Activated effector memory CD4-positive, alpha-beta T cell treated with Interleukin-2 at 50 U/mL for 16 hours (primary cell): ENCODE measurements around the gene OTOA.
"Not testable (repeated sequence)": the region's sequence is repeated elsewhere in the genome, so short reads cannot be mapped to it uniquely, and the experiment has no call there.

Source experiments
- DNase-seq: peaks from one replicate; pipeline ENCODE4 v3.0.0-alpha.2; 2020

The OTOA gene

DNA sequence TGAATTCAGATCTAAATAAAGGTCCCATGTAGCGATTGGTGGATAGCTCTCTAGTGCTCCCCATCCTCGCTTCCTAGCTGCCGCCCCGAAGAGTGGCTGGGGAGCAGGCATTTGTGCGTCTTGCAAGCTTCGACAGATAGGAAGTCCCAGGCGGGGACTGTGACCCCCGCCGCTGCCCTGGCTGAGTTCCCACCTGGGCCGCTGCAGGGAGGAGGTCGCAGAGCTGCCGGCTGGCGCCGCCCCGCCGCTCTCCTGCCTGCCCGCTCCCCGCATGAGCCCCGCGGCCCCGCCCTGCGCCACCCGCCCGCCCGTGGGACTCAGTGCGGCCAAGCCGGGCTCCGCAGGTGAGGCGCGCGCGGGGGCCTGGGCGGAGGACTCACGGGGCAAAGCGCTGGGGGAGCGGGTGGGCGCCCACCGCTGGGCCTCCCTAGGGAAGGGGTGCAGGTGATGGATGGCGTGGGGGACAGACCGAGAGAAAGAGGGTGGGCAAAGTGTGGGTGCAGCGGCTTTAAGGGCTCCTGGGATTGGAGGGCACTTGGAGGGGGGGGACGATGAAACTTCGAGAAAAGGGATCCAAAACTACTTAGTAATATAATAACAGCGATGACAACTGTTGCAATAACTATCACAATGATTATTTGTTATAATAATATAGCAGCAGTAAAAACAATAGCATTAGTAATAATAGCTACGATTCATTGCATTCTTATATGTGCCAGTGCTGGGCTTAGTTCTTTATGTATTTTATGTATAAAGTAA is at the start of gene OTOA:
OTOA (plus strand) TSS at position 80 of the 759 bp plus-strand sequence. CDS start 14,547 bp downstream, outside the sequence.
- no peak for DNase-seq

GRCh38 chr16:21614896-21615295 is 48.9 kb upstream of the OTOA start:
- no peak for DNase-seq

DNA sequence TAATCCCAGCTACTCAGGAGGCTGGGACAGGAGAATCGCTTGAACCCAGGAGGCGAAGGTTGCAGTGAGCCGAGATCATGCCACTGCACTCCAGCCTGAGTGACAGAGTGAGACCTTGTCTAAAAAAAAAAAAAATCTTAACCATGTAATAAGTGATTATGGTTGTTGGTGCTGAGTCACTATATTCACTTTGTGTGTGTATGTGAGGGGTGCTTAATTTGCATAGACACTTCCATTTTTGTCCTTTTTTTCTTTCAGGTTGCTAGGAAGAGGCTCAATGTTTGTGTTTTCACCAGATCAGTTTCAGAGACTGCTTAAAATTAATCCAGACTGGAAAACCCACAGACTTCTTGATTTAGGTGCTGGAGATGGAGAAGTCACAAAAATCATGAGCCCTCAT is 46.2 kb upstream of the OTOA start:
- DNase-seq, result no peak

GRCh38 chr16:21618281-21618680 is 45.5 kb upstream of the OTOA start:
- no peak for DNase-seq

- no peak for DNase-seq
Measured at GRCh38 chr16:21619765-21620425, 43.9 kb upstream of the OTOA start.

GRCh38 chr16:21620592-21620991 is 43.2 kb upstream of the OTOA start:
- DNase-seq, result no peak

GRCh38 chr16:21622545-21622944 is 41.2 kb upstream of the OTOA start:
- no peak for DNase-seq

DNA sequence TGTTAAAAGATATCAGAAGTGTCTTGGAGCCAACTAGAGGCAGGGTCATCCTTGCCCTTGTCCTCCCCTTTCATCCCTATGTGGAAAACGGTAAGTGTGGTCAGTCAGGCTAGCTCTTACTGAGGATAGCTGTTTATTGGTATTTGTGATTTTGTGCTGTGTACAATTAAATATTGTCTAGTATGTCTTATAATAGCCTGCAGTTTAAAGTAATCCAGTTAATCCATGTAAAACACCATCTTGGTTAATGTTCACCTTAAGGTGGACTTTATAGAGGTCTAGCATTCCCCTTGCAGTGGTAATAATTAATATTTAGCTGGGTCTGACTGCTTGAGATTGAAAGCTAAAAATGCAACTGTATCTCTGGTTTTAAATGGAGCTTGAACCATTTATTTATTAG is 38.7 kb upstream of the OTOA start:
- no peak for DNase-seq

DNA sequence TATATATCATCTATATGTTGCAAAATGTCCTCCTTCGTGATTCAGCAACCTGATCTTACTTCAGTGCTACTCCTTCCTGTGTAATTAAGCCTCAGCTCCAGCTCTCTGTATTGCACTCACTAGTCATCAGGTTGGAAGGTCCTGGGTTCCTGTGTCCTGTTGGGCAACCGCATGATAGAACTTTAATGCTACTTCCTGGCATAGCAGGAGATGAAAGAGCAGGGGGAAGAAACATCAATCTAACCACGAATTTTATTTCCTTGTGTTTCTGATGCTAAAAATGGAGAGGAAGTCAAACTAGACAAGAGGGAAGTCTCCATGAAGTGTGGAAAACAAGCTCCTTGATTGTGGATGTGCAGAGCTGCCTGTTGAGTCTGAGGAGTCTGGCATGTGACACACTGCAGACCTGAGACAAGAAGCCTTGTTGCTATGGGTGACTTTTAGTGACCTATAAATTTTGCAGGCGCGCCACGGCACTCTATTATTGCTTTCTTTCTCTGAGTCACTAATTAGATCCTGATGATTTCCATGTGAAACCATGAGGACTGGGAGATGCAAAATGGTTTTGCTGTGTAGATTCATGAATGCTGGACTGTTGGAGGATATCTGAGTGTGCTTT is 37.0 kb upstream of the OTOA start:
- no peak for DNase-seq

DNA sequence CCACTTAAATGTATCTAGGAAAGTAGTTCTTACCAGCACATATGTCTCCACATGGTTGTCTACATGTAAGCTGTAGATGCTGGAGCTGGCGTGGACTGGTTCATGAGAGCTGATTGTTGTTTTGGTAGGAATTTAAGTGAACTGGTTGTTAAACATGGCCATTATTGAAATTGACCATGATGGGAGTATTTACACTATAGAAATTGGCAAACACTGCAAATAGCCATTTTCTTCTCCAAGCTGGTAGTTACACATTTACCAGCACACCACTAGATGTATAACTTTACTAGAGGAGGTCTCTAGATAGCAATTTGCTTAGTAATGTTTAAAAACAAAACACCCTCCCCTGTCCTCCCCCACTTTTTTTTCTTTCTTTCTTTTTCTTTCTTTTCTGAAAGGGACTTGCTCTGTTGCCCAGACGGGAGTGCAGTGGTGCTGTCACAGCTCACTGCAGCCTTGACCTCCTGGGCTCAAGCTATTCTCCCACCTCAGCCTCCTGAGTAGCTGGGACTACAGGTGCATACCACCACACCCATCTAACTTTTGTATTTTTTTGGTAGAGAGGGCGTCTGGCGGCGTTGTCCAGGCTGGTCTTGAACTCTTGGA is 35.5 kb upstream of the OTOA start:
- no peak for DNase-seq

- no peak for DNase-seq
Measured at GRCh38 chr16:21628772-21629171, 35.0 kb upstream of the OTOA start.

DNA sequence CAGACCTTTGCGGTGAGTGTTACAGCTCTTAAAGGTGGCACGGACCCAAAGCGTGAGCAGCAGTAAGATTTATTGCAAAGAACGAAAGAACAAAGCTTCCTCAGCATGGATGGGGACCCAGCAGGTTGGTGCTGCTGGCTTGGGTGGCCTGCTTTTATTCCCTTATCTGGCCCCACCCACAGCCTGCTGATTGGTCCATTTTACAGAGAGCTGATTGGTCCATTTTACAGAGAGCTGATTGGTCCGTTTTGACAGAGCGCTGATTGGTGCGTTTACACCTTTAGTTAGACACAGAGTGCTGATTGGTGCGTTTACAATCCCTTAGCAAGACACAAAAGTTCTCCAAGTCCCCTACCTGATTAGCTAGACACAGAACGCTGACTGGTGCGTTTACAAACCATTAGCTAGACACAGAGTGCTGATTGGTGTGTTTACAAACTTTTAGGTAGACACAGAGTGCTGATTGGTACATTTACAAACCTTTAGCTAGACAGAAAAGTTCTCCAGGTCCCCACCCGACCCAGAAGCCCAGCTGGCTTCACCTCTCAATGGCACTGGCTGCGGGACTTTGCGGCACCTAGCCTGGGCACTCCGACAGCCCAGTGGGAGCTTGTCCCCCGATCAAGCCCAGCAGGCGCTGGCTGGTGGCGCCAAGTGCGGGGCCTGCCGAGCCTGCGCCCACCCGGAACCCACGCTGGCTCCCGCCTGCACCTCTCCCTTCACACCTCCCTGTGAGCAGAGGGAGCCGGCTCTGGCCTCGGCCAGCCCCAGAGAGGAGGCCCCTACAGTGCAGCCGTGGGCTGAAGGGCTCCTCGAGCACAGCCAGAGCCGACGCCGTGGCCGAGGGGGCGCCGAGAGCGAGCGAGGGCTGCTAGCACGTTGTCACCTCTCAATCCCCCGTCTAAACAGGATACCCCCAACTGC is 33.9 kb upstream of the OTOA start:
- DNase-seq, result not testable (repeated sequence)

DNA sequence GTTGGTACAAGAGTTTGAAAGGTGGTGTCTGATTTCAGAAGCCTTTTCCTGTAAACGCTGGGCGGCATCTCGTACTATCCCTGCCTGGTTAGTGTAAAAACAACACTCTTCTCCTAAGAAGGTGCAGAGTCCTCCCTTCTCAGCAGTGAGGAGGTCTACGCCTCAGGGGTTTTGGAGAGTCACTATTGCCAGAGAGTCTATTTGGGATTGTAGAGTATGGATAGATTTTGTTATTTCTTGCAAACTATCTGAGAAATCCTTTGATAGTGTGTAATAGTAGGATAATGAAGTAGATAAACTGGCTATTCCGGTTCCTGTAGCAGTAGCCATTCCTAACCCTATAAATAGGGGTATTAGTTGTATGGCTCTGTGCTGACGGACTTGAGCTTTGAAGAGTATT is 32.9 kb upstream of the OTOA start:
- not testable (repeated sequence) for DNase-seq

GRCh38 chr16:21631376-21631775 is 32.4 kb upstream of the OTOA start:
- not testable (repeated sequence) for DNase-seq

DNA sequence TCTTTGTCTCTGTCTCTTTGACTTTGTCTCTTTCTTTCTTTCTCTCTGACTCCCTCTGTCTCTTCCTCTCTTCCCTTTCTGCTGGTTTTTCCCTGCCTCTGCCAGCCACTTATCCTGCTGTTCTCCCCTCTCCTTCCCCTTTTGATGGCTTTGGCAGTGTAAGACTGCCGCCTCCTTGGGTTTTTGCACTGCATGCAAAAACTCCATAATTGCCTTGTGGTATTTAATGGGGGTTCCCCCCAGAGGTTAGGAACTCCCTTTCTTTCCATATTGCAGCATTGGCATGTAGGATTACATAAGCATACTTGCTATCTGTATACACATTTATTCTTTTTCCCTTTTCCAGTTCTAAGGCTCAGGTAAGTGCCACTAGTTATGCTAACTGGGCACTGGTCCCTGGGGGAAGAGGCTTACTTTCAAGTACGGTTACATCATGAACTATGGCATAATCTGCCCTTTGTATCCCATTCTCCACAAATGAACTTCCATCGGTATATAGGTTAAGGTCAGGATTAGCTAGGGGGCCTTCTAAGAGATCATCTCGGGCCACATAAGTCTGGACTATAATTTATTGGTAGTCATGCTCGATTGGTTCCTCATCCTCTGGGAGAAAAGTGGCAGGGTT is 31.7 kb upstream of the OTOA start:
- DNase-seq, result not testable (repeated sequence)

- DNase-seq, result no peak
Measured at GRCh38 chr16:21634216-21634615, 29.6 kb upstream of the OTOA start.

DNA sequence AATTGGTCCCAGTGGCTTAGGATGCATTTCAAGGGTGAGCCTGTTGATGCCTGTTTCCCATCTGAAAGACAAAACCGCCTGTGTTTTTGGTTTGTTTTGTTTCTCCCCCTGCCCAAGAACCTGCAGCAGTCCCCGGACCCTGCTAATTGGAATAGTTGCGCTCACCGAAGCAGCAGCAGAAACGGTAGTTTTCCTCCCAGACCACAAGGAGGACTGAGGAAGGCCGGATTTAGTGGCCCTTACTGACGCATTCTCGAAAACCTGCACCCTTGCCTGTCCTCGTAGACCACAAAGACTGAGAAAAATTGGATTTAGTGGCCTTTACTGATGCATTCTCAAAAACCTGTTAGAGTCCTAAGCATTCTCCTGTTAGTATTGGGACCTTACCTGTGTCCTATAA is 28.1 kb upstream of the OTOA start:
- DNase-seq, result not testable (repeated sequence)

- no peak for DNase-seq
Measured at GRCh38 chr16:21637032-21637968, 26.5 kb upstream of the OTOA start.

DNA sequence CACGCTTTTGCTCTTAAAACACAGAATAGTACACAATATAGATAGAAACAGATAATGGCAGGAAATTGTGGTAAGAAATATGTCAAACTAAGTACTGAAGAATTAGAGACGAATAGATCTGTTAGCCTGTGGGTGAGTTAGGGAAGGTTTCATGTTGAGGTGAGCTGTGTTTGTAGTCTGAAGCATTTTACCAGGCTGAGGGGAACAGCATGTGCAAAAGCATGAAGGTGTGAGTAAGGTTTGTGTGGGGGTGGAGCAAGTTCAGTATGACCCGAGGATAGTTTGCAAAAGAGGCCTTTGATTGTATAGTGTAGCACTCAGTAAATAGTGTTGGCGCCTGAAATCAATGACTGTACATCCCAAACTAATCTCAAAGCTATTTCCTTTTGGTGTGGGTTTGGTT is 25.2 kb upstream of the OTOA start:
- no peak for DNase-seq

DNA sequence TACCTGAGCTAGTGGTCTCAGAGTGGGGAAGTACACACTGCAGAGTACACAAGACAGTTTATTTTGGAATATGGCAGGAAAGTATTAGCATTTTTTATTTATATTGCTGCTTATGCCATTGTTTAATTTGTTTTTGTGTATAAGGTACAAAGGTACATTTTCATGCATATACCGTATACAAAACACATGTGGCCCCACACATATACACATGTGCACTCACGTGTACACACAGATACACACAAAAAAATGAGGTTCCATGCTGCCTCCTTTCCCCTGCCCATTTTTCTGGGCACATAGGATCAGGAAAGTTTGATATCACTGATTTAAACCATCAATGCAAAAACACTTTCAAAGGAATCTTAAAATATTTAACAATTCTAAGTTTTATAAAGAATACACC is 24.3 kb upstream of the OTOA start:
- DNase-seq, result no peak

- no peak for DNase-seq
Measured at GRCh38 chr16:21641916-21642315, 21.9 kb upstream of the OTOA start.
